ENCODE data around the gene LIMD2. TPM values are rescaled to one million over a fixed set of nuclear protein-coding genes. Genes with fewer than 3 reads are reported as not detected.

The LIMD2 gene
- total RNA-seq, 1 donor from 2014 or later, result 11.3 TPM

DNA sequence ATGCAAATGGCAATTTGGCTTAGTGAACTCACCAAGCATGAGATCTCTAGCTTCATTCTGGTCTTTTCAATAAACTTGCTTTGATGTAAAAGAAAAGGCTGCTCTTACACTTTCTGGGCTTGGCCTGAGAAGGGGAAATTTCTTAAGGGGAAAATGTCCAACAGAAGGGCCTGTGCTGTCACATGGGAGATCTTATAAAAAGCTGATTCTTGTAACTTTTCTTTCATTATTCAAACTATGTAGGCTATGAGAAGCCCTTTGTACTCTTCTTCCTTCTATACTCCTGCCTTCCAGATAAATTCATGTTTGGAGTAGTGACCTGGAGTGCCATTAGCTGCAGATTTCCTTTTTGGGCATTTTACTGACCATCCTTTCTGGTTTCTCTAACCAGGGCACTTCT lies 16.9 kb downstream of the LIMD2 start:
- no peak for DNase-seq (ENCODE audit: low spot score)

DNA sequence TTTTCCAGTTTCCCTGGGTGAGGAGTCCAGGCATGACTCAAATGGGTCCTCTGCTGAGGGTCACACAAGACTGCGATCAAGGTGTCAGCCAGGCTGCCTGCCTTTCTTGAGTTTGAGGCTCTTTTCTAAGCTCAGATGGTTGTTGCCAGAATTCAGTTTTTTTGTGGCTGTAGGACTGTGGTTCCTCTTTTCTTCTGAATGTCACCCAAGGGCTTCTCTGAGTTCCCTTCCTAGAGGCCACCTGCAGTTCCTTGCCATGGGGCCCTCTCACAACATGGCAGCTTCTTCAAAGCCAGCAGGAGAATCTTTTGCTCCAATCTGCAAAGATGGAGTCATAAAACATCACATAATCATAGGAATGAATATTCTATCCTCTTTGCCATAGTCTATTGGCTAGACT lies 17.5 kb downstream of the LIMD2 start:
- no peak for DNase-seq (ENCODE audit: low spot score)

DNA sequence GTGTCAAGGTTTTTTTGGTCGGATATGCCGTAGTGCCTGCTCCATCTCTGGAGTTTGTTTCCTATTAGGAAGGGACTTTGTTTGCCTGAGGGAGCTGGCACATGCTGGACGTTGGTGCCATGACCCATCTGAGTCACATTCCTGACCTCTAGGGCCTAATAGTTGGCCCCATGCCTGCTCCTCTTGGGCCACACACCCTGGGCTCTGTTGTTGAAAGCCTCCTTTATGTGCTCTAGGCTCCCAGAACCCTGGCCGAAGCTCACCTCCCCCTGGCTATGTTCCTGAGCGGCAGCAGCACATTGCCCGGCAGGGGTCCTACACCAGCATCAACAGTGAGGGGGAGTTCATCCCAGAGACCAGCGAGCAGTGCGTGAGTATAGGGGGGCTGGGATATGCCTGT lies 18.4 kb downstream of the LIMD2 start:
- no peak for DNase-seq (ENCODE audit: low spot score)

DNA sequence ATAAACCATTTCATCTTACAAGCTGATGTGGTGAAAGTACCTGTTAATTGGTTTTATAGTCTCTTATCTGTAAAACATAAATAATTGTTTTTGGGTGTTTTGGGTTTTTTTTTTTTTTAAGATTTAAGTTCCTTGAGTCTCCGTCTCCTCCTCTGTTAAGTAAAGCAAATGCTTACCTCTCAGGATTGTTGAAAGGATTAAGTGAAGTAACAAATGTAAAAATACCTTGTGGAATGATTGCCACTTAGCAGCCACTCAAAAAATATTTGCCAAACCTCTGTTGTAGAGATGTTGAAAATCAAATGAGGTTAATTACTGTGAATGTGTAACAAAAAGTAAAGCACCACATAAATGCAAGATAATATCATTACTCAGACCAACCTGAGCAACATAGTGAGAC lies 19.2 kb downstream of the LIMD2 start:
- DNase-seq (ENCODE audit: low spot score), result no peak

DNA sequence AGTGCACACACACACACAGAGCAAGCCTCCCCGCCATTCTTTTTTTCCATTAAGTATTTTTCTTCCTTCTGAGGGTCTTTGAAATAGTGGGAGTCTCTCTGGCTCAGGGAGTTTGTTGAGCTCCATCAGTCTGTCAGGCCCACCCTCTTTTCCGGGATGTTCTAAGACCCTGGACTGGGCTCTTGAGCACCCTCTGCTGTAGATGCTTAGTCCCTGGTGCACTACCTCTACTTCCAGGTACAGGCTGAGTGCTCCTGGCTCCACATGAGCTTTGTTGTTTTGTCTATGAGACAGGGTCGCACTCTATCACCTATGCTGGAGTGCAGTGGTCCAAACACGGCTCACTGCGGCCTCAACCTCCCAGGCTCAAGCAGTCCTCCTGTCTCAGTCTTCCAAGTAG lies 20.7 kb downstream of the LIMD2 start:
- DNase-seq (ENCODE audit: low spot score), result no peak

DNA sequence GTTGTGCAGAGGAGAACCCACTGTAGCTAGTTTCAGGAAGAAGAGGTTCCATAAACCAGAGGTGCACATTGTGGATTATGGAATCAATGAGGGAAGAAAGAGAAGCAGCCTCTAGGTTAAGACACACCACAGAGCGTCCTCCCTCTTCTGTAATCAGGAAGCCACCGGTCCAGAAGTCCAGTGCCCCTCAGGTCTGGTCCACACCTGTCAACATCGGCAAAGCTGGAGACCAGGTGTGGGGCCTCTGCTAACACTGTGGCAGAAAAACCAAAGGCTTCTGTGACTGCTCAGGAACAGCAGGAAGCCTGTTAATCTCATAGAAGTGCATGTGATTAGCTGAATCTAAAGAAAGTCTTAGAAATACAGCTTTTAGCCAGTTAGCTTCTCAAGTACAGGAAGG lies 23.3 kb downstream of the LIMD2 start:
- DNase-seq (ENCODE audit: low spot score), result no peak

DNA sequence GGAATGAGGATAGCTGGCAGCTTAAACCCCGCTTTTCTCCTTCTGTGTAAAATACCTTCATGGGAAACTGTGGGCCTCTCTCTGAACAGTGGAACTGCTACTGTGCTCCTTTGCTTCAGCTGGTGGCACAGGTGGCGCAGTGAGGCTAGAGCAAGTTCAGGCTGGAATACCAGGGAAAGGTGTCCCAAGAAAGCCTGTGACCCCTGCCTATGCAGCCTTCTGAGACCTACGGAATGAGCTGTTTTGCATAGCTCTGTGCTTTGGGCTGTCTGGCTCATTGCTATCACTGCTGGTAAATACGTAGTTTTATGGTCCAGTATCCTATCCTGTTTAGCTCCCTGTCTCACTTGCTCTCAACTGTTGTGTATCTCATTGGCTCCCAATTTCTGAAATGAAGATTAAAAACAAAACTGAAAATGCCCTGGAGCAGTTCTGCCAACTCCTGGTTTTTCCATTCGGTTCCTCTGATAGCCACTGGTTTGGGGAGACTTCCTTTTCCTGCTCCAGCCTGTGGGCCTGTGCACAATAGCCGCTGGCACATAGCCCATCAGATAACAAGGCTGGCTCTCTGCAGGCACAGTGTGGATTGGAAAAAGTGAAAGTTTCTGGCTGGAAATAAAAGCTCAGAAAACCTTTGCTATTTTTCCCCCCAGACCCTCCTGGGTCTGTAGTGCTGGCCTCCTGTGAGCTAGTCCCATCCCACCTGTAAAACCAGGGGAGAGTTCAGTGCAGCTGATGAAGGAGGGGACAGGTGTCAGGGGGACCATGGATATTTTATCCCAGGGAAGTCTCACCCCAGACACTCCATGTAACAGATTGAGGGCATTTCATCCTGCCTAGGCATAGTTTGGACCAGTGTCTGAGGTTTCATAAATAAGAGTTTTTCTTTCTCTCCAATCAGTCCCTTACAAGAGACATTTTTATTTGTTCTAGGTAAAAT lies 24.0 kb downstream of the LIMD2 start:
- DNase-seq (ENCODE audit: low spot score), result no peak

DNA sequence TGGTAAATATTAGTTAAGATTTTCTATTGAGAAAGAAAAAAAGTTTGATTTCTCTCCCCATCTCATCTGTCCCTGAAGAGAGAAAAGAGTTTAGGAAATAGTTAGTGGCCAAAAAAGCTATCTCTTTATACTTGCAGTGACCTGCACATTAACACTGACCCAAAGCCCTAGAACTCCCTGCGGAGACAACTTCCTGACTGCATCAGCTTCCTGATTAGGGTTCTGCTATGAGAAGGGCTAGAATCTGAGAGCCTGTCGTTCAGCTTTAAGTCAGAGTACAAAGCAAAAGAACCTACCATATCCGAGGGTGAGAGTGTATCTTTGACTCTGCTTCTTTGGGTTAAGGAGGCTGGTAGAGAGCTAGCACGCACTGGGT lies 24.7 kb downstream of the LIMD2 start:
- DNase-seq (ENCODE audit: low spot score), result no peak

DNA sequence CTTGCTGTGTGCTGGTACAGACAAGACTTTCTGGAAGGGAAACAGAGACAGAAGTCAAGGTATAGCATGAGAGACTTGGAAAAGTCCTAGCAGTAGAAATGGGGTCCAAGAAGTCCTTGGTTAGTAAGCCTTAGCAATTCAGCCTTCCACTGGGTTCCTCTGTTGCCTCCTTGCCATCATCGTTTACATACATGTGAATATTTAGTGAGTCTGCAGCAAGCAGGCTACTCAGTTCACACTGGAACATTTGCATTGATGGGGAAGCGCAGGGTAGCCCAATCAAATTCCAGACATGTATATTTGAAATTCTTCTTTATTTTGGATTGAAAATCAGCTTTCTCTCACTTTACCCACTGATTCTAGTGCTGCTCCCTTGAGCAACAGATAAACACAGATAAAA lies 27.1 kb downstream of the LIMD2 start:
- no peak for DNase-seq (ENCODE audit: low spot score)

DNA sequence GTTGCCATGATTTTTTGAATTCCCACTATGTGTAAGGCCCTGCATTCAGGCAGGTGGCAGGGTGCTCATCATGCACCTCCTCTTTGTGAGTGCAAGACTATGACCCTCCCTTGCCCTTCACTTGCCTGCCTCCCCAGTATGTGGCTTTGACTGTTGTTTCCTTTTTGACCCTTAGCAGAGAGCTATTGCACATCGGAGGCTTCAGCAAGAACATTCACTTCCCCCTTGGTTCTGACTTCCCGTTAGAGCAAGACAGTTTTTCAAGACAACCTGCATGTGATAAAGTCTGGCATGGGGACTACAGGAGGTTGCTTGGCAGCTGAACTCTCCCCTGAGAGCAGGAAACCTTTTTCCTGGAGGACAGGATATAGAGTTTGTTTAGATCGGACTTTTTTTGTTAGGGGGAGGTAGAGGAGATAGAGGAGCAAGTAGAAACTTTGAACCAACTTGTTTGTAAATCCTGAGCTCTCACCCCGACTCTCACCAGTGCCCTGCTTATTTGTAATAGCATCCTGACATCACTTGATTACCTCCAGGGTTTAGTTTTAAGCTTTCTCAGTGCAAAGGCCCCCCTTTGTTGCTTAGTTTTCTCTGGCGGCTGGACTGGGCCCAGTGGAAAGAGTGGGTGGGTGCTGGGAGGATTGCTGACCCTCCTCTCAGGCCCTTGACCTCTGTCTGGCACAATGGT lies 34.3 kb downstream of the LIMD2 start:
- no peak for DNase-seq (ENCODE audit: low spot score)

DNA sequence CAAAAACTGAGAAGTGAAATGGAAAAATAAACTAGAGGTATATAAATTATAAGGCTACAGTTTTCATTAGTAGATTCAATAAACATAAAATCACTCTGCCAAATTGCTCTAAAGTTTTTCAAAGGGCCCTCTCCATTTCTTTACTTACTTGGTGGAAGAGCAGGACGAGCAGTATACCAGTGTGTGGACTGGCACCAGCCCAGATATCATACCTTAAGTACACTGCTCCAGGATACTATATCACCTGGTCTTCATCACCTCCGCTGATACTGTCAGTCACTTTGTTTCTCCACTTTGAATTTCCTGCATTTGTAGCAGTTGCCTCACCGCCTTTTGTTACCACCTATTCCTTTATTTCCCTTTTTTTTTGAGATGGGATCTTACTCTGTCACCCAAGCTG lies 40.1 kb downstream of the LIMD2 start:
- no peak for DNase-seq (ENCODE audit: low spot score)

DNA sequence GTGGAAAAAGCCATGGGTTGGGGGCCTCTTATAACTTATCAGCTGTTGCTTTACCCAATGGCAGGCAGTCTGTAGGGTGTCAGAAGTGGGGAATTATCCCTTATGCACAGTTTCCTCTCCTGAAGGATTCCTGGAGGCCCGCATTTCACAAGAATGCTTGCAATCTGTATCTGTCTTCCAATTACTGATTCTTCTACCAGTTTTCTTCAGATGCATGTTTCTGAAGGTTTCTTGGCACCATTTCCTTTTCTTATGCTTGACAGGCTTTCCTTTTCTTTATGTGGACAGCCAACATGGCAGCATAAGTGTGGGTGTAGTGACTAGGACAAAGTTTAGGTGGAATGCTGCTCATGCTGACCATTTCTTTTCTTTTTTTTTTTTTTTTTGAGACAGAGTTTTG lies 41.6 kb downstream of the LIMD2 start:
- no peak for DNase-seq (ENCODE audit: low spot score)

DNA sequence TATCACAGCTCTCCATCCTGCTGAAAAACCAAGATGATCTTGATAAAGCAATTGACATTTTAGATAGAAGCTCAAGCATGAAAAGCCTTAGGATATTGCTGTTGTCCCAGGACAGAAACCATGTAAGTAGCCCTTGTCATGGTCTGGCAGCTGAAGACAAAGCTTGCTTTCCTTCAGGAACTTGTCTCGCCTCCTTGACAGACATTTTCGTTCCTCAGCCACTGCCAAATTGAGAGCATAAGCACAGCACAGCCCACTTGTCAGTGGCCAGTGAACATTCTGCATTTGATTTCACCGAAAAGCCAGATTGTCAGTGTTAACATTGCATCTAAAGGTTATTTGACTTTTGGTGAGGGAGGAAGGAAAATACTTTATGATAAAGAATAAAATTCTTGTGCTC lies 42.1 kb downstream of the LIMD2 start:
- no peak for DNase-seq (ENCODE audit: low spot score)

DNA sequence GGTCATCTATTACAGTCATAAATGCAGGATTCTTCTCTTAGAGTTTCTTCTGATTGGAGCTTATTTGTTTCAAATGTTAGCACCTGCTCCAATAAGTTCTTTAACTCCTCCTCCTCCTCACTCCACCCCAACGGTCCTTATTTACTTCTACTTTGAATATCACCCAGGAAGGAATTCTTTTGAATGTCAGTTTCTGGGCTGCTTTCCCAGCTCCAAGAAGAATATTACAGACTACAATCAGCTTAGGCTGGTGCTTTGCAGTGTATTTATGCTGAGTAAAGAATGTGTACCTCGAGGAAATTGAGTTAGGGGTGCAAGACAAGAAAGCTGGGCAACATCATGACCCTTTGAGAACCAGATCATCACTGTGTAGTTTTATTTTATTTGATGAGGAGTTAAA lies 46.9 kb downstream of the LIMD2 start:
- DNase-seq (ENCODE audit: low spot score), result no peak

DNA sequence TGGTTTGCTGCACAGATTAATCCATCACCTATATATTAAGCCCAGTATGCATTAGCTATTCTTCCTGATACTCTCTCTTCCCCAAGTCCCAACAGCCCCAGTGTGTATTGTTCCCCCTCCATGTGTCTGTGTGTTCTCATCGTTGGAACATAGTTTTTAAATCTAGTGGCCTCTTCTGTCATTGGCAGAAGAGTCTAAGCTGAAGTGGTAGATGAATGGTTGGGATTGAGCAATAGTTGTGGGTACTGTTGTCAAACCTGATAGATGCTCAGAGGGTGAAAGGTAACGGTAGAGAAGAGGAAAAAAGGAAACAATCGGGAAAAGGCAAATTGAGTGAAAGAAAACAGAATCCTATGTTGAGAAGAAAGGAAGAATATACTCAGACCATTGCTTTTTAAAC lies 47.8 kb downstream of the LIMD2 start:
- no peak for DNase-seq (ENCODE audit: low spot score)

DNA sequence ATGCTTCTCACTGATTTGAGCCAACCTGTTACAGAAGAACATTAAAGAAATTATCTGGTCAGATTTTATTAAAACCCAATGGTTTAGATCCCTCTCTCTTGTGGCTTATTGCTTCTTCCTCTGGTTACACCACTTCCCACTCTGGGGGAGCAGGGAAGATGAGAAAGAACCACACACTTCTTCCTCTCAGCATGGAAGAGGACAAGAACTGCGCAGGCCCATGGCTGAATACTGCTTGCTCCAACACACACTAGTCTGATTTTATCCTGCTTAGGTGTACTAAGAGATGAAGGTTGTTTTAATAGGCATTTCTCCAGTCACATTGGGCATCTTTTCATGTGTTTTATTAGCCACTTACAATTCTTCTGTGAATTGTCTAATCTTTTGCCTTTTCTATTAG lies 50.1 kb downstream of the LIMD2 start:
- DNase-seq (ENCODE audit: low spot score), result no peak

DNA sequence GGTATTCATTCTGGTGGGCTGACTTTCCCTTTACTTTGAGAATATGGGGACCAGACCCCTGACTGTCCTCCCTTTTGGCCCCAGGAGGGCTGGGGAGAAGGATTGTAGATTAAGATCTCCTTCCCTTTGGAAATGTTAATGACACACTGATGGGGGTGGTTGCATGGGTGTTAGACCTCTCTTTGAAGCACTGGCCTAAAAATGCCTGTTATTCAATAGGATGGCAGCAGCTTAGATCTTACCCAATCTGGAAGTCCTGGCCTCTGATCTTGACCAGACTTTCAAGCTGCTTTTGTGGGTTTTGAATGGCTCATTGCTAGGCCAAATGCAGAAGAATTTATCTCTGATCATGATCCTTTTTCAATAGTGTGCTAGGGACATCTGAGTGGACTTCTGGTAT lies 52.0 kb downstream of the LIMD2 start:
- DNase-seq (ENCODE audit: low spot score), result no peak

DNA sequence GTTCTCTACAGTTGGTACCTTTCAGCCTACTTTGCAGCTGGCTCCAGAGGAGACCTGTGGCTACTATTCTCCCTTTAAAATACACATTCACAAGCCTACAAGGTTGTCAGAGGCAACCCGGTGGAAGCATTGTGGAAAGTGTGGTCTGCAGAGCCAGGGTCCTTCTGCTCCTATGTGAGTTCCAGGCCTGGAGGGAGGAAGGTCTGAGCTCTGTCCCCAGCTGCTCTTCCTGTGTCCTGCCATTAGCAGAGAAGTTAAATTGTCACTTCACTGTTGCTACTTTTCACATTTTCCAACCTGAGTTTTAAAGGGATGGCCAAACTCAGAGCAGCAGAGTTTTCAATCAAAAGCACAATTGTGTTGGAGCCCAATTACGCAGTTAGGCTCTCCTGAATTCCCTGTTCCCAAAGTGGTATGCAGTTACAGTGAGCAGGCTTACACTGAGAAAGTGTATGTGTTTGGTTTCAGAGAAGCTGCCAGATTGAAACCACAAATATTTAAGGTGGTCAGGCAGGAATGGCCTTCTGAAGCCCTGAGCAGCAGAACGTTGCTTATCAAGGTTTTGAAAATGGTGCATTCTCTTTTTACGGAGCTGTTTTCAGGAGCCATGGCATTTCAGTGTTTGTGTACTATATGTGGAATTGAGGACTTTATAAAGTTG lies 52.7 kb downstream of the LIMD2 start:
- no peak for DNase-seq (ENCODE audit: low spot score)

DNA sequence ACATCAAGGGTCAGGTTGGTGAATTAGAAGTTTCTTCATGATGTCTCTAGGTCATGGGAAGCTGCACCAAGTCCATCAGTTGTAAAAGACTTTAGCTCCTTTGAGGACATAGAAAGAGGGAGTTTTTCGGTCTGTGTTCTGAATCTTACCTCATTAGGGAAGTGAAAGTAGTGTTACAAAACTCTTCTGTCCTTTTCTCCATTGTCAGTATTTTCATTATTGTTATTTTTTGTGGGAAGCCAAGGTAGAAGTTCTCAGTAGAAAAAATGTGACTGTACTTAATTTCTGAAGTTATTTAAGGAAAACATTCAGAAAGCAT lies 53.5 kb downstream of the LIMD2 start:
- DNase-seq (ENCODE audit: low spot score), result no peak

Measured in mesenteric fat pad (tissue), 1 donor.